PC-9 (cell line): ENCODE data around the gene TTC23. TPM values are rescaled to one million over a fixed set of nuclear protein-coding genes. Genes with fewer than 3 reads are reported as not detected.

Experiments
- BruUV-seq: library from RNA; stranded (reverse); fragments of 400-500 nt; replicated peaks from 2 replicates; lab custom pipeline; 2021; lab: Mats Ljungman, UMichigan
- CTCF ChIA-PET: fragments of 300-600 bp; sonication (Branson Sonifier 250); formaldehyde crosslinking; loops from one replicate; lab custom pipeline; 2022; ENCODE audit warnings: antibody characterized with exemption; lab: Charles Lee
- POLR2A ChIA-PET: fragments of 300-600 bp; sonication (Branson Sonifier 250); formaldehyde crosslinking; loops from one replicate; lab custom pipeline; 2022; ENCODE audit warnings: antibody characterized with exemption; ENCODE audit not compliant: unreplicated experiment; lab: Charles Lee
- DNase-seq, 2 experiments: peaks; one replicate each; pipeline versions ENCODE4 v3.0.0 to v3.0.0-alpha.2; 2015 to 2022; ENCODE audit warnings: mixed read lengths in 1 of 2
- H2AFZ ChIP-seq: fragments of 200-600 bp; sonication (generic); 2 replicates; pipeline ENCODE4 v1.8.1; 2017; ENCODE audit warnings: antibody characterized with exemption
- H3F3A ChIP-seq: fragments of 200-600 bp; sonication (generic); 2 replicates; pipeline ENCODE4 v1.8.1; 2017; ENCODE audit warnings: antibody characterized with exemption, mild to moderate bottlenecking, low read depth; ENCODE audit not compliant: insufficient read depth
- H3K27ac ChIP-seq: fragments of 200-600 bp; sonication (generic); 2 replicates; pipeline ENCODE4 v1.6.1; 2016; ENCODE audit warnings: mixed run types
- H3K27me3 ChIP-seq: fragments of 200-600 bp; sonication (generic); 2 replicates; pipeline ENCODE4 v1.6.1; 2016; ENCODE audit warnings: low read depth, mixed run types; ENCODE audit not compliant: insufficient read depth
- H3K36me3 ChIP-seq: fragments of 200-600 bp; sonication (generic); 2 replicates; pipeline ENCODE4 v1.6.1; 2016; ENCODE audit warnings: low read depth, mixed run types
- H3K4me1 ChIP-seq: fragments of 200-600 bp; sonication (generic); replicated peaks from 2 replicates; pipeline ENCODE4 v1.6.1; 2016; ENCODE audit warnings: mixed run types; ENCODE audit not compliant: insufficient read depth
- H3K4me2 ChIP-seq: fragments of 200-600 bp; sonication (generic); 2 replicates; pipeline ENCODE4 v1.6.1; 2017; ENCODE audit warnings: mixed run types
- H3K4me3 ChIP-seq: fragments of 200-600 bp; sonication (generic); 2 replicates; pipeline ENCODE4 v1.6.1; 2016; ENCODE audit warnings: mixed run types
- H3K79me2 ChIP-seq: fragments of 200-600 bp; sonication (generic); 2 replicates; pipeline ENCODE4 v1.6.1; 2017; ENCODE audit warnings: low read depth, mixed run types
- H3K9me2 ChIP-seq: fragments of 200-600 bp; sonication (generic); 2 replicates; pipeline ENCODE4 v1.8.1; 2017; ENCODE audit warnings: mild to moderate bottlenecking; ENCODE audit not compliant: insufficient read depth
- H3K9me3 ChIP-seq: fragments of 200-600 bp; sonication (generic); 2 replicates; pipeline ENCODE4 v1.8.1; 2016; ENCODE audit warnings: low read depth; ENCODE audit not compliant: insufficient read depth
- H4K20me1 ChIP-seq: fragments of 200-600 bp; sonication (generic); 2 replicates; pipeline ENCODE4 v1.8.1; 2017; ENCODE audit not compliant: insufficient read depth
- CTCF ChIP-seq: fragments of 200-600 bp; sonication (generic); conservative IDR thresholded peaks from 2 replicates; pipeline ENCODE4 v1.6.1; 2017; ENCODE audit warnings: mixed run types, antibody characterized with exemption, mild to moderate bottlenecking, moderate library complexity
- EZH2 ChIP-seq: fragments of 200-600 bp; sonication (generic); IDR thresholded peaks from 2 replicates; pipeline ENCODE4 v1.8.0; 2017; ENCODE audit warnings: antibody characterized with exemption, low read depth
- intact Hi-C: fragments of 100-400 bp; cut with micrococcal nuclease; formaldehyde crosslinking; loops from one replicate; pipeline ENCODE4 v1.10.0; 2022; ENCODE audit not compliant: unreplicated experiment
- total RNA-seq: library from RNA; stranded (reverse); gene quantifications from 2 replicates; pipeline ENCODE4 v1.2.3, GENCODE V29; 2021

TTC23 gene
- total RNA-seq, 1 experiment from 2014 or later, result 18.4 TPM

- Histone ChIP-seq H3K36me3 (no peaks in the 10 kb centered on the region), H2AFZ (no peak overlapping the region), H3K9me3 (no peaks in the 10 kb centered on the region), H3K4me2 (no peak overlapping the region), H3K9me2 (no peaks in the 10 kb centered on the region), H3K4me1 (no peaks in the 10 kb centered on the region), H3K79me2 (no peaks in the 10 kb centered on the region), H3F3A (no peaks in the 10 kb centered on the region), H3K27ac (no peak overlapping the region), H3K4me3 (no peak overlapping the region), H4K20me1 (no peaks in the 10 kb centered on the region), H3K27me3 (peaks cover 10% of the 10 kb centered on the region; the same call in 1 of the 2 replicates)
- ChIA-PET POLR2A (interaction anchor here (0.7 kb wide), 1 partner anchor 27 kb away, joined by 3 read pairs; no protein-coding TSS in a partner anchor), CTCF (no interaction called here)
- no TSS peak for BruUV-seq
- intact Hi-C loops, result loop anchor here (10.0 kb wide), 1 partner anchor 633 kb away; the partner anchor contains the start of gene LYSMD4
- no peak for DNase-seq
- TF ChIP-seq EZH2 (no peak), CTCF (no peak)
These were observed 147.9 kb downstream of the TTC23 start for GRCh38 chr15:99101501-99101900.

GRCh38 chr15:99100245-99101173 is 148.9 kb downstream of the TTC23 start:
- BruUV-seq, result no TSS peak
- peak; percentile 80 for TF ChIP-seq CTCF
- no peak for TF ChIP-seq EZH2
- Histone ChIP-seq H2AFZ (no peak overlapping the region; the same call in 1 of the 2 replicates), H3K4me3 (peak overlapping the region; percentile 47; the same call in 1 of the 2 replicates), H3K36me3 (no peaks in the 10 kb centered on the region), H3K9me3 (no peaks in the 10 kb centered on the region), H3K9me2 (no peaks in the 10 kb centered on the region), H3K27ac (no peak overlapping the region), H3K27me3 (peaks cover 10% of the 10 kb centered on the region; the same call in 1 of the 2 replicates), H3K4me2 (peak overlapping the region; percentile 68), H3K4me1 (no peaks in the 10 kb centered on the region), H3K79me2 (no peaks in the 10 kb centered on the region), H4K20me1 (no peaks in the 10 kb centered on the region), H3F3A (no peaks in the 10 kb centered on the region)
- intact Hi-C loops, result loop anchor here (1.0 to 10.0 kb wide), 2 partner anchors 113 to 634 kb away; partner anchors contain the start of gene LYSMD4
- POLR2A ChIA-PET, result interaction anchor here (0.6 to 0.7 kb wide), 4 partner anchors 27 to 538 kb away, joined by 3 to 5 read pairs (median 4); no protein-coding TSS in a partner anchor
- DNase-seq, result peak; percentile 50 to 72
- CTCF ChIA-PET, result interaction anchor here (0.6 to 1.0 kb wide), 9 partner anchors 34 to 604 kb away, joined by 3 to 6 read pairs (median 3); no protein-coding TSS in a partner anchor

- no peaks in the 10 kb centered on the region for H3F3A ChIP-seq
- POLR2A ChIA-PET, result no interaction called here
- H3K36me3 ChIP-seq, result no peaks in the 10 kb centered on the region
- H2AFZ ChIP-seq, result no peak overlapping the region
- TF ChIP-seq EZH2 (no peak), CTCF (no peak)
- no TSS peak for BruUV-seq
- peaks cover 10% of the 10 kb centered on the region; the same call in 1 of the 2 replicates for H3K27me3 ChIP-seq
- no peaks in the 10 kb centered on the region for H3K4me1 ChIP-seq
- H3K9me3 ChIP-seq, result no peaks in the 10 kb centered on the region
- H3K4me3 ChIP-seq, result no peak overlapping the region
- H3K79me2 ChIP-seq, result no peaks in the 10 kb centered on the region
- no peak for DNase-seq
- intact Hi-C loops, result loop anchor here (1.0 to 10.0 kb wide), 2 partner anchors 114 to 635 kb away; partner anchors contain the start of gene LYSMD4
- H4K20me1 ChIP-seq, result no peaks in the 10 kb centered on the region
- CTCF ChIA-PET, result no interaction called here
- H3K4me2 ChIP-seq, result no peak overlapping the region
- no peak overlapping the region for H3K27ac ChIP-seq
- no peaks in the 10 kb centered on the region for H3K9me2 ChIP-seq
These were observed 149.7 kb downstream of the TTC23 start for GRCh38 chr15:99099661-99100060.
